ENCODE measurements around the gene EEF1AKMT1.
"Not testable (repeated sequence)": the region's sequence is repeated elsewhere in the genome, so short reads cannot be mapped to it uniquely, and the experiment has no call there.

EEF1AKMT1 gene

GRCh38 chr13:20782116-20782708 is 8.5 kb upstream of the EEF1AKMT1 start:
- no peak for DNase-seq (ENCODE audit: low read depth, low spot score)
- no peak overlapping the region for H3K4me3 ChIP-seq (ENCODE audit: low read length)

GRCh38 chr13:20780317-20780716 is 6.6 kb upstream of the EEF1AKMT1 start:
- H3K4me3 ChIP-seq (ENCODE audit: low read length), result no peak overlapping the region
- no peak for DNase-seq (ENCODE audit: low read depth, low spot score)

- no peak overlapping the region for H3K4me3 ChIP-seq (ENCODE audit: low read length)
- no peak for DNase-seq (ENCODE audit: low read depth, low spot score)
Measured at GRCh38 chr13:20779405-20779804, 5.6 kb upstream of the EEF1AKMT1 start.

GRCh38 chr13:20778311-20778710 is 4.5 kb upstream of the EEF1AKMT1 start:
- DNase-seq (ENCODE audit: low read depth, low spot score), result no peak
- H3K4me3 ChIP-seq (ENCODE audit: low read length), result no peak overlapping the region

DNA sequence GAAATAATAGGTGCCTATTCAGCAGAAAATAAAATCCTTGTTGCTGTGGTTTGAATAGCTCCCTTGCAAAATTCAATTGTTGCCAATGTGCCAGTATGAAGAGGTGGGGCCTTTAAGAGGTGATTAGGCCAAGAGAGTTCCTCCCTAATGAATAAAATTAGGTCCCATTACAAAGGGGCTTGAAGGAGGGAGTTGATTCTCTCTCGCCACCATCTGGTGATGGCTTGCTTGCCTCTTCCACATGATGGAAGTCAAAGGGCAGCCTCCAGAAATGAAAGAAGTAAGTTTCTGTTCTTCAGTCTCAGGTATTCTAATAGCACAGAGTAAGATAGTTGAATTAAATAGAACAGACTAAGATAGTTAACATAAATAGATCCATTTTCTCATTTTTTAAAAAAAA is 3.0 kb upstream of the EEF1AKMT1 start:
- no peak for DNase-seq (ENCODE audit: low read depth, low spot score)
- H3K4me3 ChIP-seq (ENCODE audit: low read length), result no peak overlapping the region

DNA sequence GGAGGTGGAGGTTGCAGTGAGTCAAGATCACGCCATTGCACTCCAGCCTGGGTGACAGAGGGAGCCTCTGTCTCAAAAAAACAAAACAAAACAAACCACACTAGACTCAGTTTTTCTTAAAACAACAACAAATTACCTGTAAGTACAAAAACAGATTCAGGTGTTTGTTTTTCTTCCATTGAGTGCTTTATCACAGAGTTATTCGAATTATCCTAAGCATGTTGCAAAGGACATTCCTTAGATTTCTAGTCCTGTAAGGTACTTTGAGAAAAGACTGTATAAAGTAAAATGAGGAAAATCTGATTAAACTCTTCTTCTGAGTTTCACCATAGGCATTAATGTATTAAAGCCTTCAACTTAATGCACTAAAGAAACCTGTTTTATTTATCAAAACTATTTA is 2.2 kb upstream of the EEF1AKMT1 start:
- no peak for DNase-seq (ENCODE audit: low read depth, low spot score)
- H3K4me3 ChIP-seq (ENCODE audit: low read length), result no peak overlapping the region

- H3K4me3 ChIP-seq (ENCODE audit: low read length), result no peak overlapping the region
- no peak for DNase-seq (ENCODE audit: low read depth, low spot score)
Measured at GRCh38 chr13:20774746-20775145, 985 bp upstream of the EEF1AKMT1 start.

- DNase-seq (ENCODE audit: low read depth, low spot score), result no peak
- H3K4me3 ChIP-seq (ENCODE audit: low read length), result peak overlapping the region; percentile 68
Measured at GRCh38 chr13:20772401-20773131, 1.2 kb downstream of the EEF1AKMT1 start.

GRCh38 chr13:20769834-20770233 is 3.9 kb downstream of the EEF1AKMT1 start:
- no peak for DNase-seq (ENCODE audit: low read depth, low spot score)
- H3K4me3 ChIP-seq (ENCODE audit: low read length), result no peak overlapping the region

DNA sequence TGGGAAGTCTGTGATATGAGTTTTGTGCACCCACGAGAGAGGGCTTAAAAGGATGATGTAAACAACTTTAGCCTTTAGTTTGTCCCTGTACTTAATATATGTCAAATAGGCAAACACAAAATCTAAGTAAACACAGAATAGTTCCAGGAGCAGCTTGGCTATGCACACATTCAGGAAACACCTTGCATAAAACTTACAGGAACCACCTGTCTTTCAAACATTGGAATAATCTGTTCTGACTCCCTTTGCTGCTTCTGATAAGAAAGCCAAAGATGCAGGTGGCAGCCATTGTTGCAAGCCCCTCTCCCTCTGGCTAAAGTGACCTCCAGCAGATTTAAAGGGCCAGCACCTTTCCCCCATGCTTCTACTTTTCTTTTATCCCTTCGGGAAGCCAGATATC is 4.7 kb downstream of the EEF1AKMT1 start:
- no peak overlapping the region for H3K4me3 ChIP-seq (ENCODE audit: low read length)

DNA sequence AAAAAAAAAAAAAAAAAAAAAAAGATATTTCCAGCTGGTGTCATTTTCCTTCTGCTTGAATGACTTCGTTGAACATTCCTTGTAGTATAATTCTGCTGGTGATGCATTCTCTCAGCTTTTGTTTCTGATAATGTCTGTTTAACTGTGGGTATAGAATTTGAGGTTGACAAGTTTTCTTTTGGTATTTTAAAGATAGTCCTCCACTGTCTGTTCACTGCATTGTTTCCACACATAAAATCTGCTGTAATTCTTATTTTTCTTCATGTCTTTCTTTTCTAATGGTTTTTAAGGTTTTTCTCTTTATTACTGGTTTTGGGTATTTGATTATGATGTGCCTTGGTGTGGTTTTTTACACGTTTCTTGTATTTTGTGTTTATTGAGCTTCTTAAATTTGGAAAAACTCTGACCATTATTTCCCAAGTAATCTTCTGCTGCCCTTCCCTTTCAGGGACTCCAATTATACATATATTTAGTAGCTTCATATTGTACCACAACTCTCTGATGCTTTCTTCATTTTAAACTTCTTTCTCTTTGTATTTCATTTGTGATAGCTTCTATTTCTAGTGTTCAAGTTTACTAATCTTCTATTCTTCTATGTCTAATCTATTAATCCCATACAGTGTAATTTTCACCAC is 6.3 kb downstream of the EEF1AKMT1 start:
- DNase-seq (ENCODE audit: low read depth, low spot score), result no peak
- H3K4me3 ChIP-seq (ENCODE audit: low read length), result no peak overlapping the region

More for the DNA sequence above, 4.7 kb downstream of the EEF1AKMT1 start:
- no peak for DNase-seq (ENCODE audit: low read depth, low spot score)

DNA sequence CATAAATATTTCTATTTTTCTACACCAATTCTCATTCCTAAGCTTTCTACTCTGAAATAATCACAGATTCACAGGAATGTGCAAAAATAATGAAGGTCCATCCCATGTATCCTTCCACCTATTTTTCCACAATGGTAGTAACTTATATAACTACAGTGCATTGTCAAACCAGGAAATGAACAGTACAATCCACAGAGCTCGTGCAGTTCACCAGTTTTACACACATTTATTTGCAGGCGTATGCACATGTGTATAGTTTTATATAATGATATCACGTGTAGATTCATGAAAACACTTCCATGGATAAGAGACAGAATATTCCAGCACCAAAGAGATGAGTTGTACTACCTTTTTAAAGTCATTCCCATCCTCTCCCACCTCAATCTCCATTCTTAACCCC is 12.9 kb downstream of the EEF1AKMT1 start:
- H3K4me3 ChIP-seq (ENCODE audit: low read length), result no peak overlapping the region
- no peak for DNase-seq (ENCODE audit: low read depth, low spot score)

DNA sequence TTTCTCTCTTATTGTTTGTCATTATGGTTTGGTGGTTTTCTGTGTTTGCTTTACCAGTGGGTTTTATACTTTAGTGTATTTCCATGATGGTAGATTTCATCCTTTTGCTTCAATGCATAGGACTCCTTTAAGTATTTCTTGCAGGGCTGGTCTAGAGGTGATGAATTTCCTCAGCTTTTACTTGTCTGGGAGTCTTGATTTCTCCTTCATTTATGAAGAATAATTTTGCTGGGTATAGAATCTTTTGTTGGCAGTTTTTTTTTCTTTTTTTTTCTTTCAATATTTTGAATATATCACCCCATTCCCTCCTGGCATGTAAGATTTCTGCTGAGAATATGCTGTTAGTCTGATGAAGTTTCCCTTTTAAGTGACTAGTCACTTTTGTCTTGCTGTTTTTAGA is 19.8 kb downstream of the EEF1AKMT1 start:
- no peak for DNase-seq (ENCODE audit: low read depth, low spot score)
- no peak overlapping the region for H3K4me3 ChIP-seq (ENCODE audit: low read length)

DNA sequence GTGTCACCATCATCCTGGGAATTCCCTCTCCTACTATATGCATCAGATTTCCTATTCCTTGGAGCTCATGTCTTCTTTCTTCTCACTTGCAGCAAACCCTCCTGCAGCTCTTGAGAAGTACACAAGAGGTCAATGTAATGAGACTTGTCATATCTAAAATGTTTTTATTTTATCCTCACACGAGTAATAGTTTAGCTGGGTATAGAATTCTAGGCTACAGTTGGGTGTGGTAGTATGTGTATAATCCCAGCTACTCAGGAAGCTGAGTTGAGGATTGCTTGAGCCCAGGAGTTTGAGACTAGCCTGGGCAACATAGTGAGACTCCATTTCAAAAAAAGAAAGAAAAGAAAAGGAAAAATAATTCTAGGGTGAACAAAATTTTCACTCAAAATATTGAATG is 24.4 kb downstream of the EEF1AKMT1 start:
- no peak for DNase-seq (ENCODE audit: low read depth, low spot score)
- H3K4me3 ChIP-seq (ENCODE audit: low read length), result no peak overlapping the region

DNA sequence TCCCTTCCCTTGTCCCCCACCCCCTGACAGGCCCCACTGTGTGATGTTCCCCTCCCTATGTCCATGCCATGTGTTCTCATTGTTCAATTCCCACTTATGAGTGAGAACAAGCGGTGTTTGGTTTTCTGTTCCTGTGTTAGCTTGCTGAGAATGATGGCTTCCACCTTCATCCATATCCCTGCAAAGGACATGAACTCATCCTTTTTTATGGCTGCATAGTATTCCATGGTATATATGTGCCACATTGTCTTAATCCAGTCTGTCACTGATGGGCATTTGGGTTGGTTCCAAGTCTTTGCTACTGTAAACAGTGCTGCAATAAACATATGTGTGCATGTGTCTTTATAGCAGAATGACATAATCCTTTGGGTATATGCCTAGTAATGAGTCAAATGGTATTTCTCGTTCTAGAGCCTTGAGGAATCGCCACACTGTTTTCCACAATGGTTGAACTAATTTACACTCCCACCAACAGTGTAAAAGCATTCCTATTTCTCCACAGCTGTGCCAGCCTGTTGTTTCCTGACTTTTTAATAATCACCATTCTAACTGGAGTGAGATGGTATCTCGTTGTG is 29.8 kb downstream of the EEF1AKMT1 start:
- not testable (repeated sequence) for H3K4me3 ChIP-seq (ENCODE audit: low read length); DNase-seq (ENCODE audit: low read depth, low spot score)

DNA sequence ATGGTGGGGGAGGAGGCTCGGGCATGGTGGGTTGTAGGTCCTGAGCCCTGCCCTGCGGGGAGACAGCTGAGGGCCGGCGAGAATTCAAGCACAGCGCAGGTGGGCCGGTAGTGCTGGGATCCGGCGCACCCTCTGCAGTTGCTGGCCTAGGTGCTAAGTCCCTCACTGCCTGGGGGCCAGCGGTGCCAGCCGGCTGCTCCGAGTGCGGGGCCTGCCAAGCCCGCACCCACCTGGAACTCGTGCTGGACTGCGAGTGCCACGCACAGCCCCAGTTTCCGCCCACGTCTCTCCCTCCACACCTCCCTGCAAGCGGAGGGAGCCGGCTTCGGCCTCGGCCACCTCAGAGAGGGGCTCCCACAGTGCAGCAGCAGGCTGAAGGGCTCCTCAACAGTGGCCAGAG is 33.7 kb downstream of the EEF1AKMT1 start:
- no peak overlapping the region for H3K4me3 ChIP-seq (ENCODE audit: low read length)
- no peak for DNase-seq (ENCODE audit: low read depth, low spot score)

GRCh38 chr13:20738616-20739015 is 35.1 kb downstream of the EEF1AKMT1 start:
- DNase-seq (ENCODE audit: low read depth, low spot score), result no peak
- no peak overlapping the region for H3K4me3 ChIP-seq (ENCODE audit: low read length)

DNA sequence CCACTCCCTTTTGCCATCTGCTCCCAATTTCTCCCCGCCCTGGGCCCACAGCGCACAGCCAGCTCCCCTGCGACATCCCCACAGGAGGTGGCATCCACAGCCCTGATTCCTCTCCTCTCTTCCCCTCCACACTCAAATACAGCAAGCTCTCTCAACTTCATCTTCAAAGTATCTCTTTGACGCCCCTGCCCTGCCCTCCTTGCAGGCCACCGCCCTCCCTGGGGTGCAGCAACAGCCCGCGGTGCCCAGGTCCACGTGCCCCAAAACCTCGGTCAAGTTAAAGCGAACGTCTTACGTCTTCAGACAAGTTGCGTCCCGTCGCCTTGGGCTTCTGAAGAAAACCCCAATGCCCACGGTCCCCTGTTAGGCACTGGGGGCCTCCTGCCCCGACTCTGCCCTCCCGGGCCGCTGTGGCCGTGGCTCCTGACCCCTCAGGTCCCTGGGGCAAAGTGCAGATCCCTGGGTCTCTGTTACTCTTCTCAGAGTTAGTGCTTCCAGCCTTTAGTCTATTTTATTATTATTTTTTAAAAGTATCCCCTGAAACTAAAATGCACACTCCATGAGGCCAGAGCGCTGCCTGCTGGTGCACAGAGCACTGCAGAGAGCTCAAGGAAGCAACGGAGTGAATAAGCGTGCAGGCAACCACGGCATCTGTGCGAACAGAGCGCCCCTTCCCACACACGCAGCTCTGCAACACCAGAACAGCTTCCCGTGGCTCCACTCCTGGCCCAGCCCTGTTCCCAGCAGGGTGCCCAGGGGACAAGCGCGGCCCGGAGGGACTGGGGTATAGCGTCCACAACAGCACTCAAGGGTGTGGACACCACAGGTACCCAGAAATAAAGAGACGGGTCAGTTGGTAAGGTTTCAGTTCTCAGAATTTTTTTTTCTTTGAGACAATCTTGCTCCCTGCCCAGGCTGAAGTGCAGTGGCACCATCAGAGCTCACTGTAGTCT is 43.9 kb downstream of the EEF1AKMT1 start:
- DNase-seq (ENCODE audit: low read depth, low spot score), result no peak
- H3K4me3 ChIP-seq (ENCODE audit: low read length), result no peak overlapping the region

- no peak for DNase-seq (ENCODE audit: low read depth, low spot score)
- H3K4me3 ChIP-seq (ENCODE audit: low read length), result no peak overlapping the region
Measured at GRCh38 chr13:20728579-20729311, 45.0 kb downstream of the EEF1AKMT1 start.
